ENCODE data around the gene PEAK1.
"Not testable (repeated sequence)": the region's sequence is repeated elsewhere in the genome, so short reads cannot be mapped to it uniquely, and the experiment has no call there.

Gene PEAK1

GRCh38 chr15:77291107-77291506, 128.8 kb downstream of the PEAK1 start:
- Histone ChIP-seq H3K4me1 (ENCODE audit: control insufficient read depth, insufficient read depth, low read length, poor library complexity, severe bottlenecking) (no peaks in the 10 kb centered on the region), H3K27me3 (replicated peaks; ENCODE audit: control insufficient read depth, insufficient read depth, low read length, poor library complexity, severe bottlenecking) (no peaks in the 10 kb centered on the region), H3K9me3 (ENCODE audit: control insufficient read depth, low read length) (no peaks in the 10 kb centered on the region), H3K27ac (ENCODE audit: insufficient read depth, low read length, poor library complexity, severe bottlenecking) (no peak overlapping the region), H3K4me3 (ENCODE audit: insufficient read depth, low read depth, low read length, poor library complexity, severe bottlenecking) (no peak overlapping the region), H3K36me3 (ENCODE audit: control insufficient read depth, insufficient read depth, low read length) (no peaks in the 10 kb centered on the region)
- DNase-seq = no peak

- Histone ChIP-seq H3K4me3 (ENCODE audit: insufficient read depth, low read depth, low read length, poor library complexity, severe bottlenecking) (no peak overlapping the region), H3K27me3 (replicated peaks; ENCODE audit: control insufficient read depth, insufficient read depth, low read length, poor library complexity, severe bottlenecking) (no peaks in the 10 kb centered on the region), H3K4me1 (ENCODE audit: control insufficient read depth, insufficient read depth, low read length, poor library complexity, severe bottlenecking) (no peaks in the 10 kb centered on the region), H3K9me3 (ENCODE audit: control insufficient read depth, low read length) (no peaks in the 10 kb centered on the region), H3K36me3 (ENCODE audit: control insufficient read depth, insufficient read depth, low read length) (no peaks in the 10 kb centered on the region), H3K27ac (ENCODE audit: insufficient read depth, low read length, poor library complexity, severe bottlenecking) (no peak overlapping the region)
- DNase-seq = no peak
Observed at GRCh38 chr15:77287385-77287784, 132.5 kb downstream of the PEAK1 start.

GRCh38 chr15:77285057-77285997, 134.6 kb downstream of the PEAK1 start:
- H3K27ac ChIP-seq (ENCODE audit: insufficient read depth, low read length, poor library complexity, severe bottlenecking) = no peak overlapping the region
- H3K9me3 ChIP-seq (ENCODE audit: control insufficient read depth, low read length) = no peaks in the 10 kb centered on the region
- no peaks in the 10 kb centered on the region for H3K36me3 ChIP-seq (ENCODE audit: control insufficient read depth, insufficient read depth, low read length)
- no peaks in the 10 kb centered on the region for H3K4me1 ChIP-seq (ENCODE audit: control insufficient read depth, insufficient read depth, low read length, poor library complexity, severe bottlenecking)
- DNase-seq = no peak
- H3K27me3 ChIP-seq (replicated peaks; ENCODE audit: control insufficient read depth, insufficient read depth, low read length, poor library complexity, severe bottlenecking) = no peaks in the 10 kb centered on the region
- H3K4me3 ChIP-seq (ENCODE audit: insufficient read depth, low read depth, low read length, poor library complexity, severe bottlenecking) = no peak overlapping the region

- Histone ChIP-seq H3K4me1 (ENCODE audit: control insufficient read depth, insufficient read depth, low read length, poor library complexity, severe bottlenecking) (no peaks in the 10 kb centered on the region), H3K9me3 (ENCODE audit: control insufficient read depth, low read length) (no peaks in the 10 kb centered on the region), H3K36me3 (ENCODE audit: control insufficient read depth, insufficient read depth, low read length) (no peaks in the 10 kb centered on the region), H3K27ac (ENCODE audit: insufficient read depth, low read length, poor library complexity, severe bottlenecking) (no peak overlapping the region), H3K27me3 (replicated peaks; ENCODE audit: control insufficient read depth, insufficient read depth, low read length, poor library complexity, severe bottlenecking) (no peaks in the 10 kb centered on the region), H3K4me3 (ENCODE audit: insufficient read depth, low read depth, low read length, poor library complexity, severe bottlenecking) (no peak overlapping the region)
- no peak for DNase-seq
Observed at GRCh38 chr15:77282333-77282732, 137.6 kb downstream of the PEAK1 start.

GRCh38 chr15:77276943-77277342, 143.0 kb downstream of the PEAK1 start:
- H3K27ac ChIP-seq (ENCODE audit: insufficient read depth, low read length, poor library complexity, severe bottlenecking) = no peak overlapping the region
- no peaks in the 10 kb centered on the region for H3K36me3 ChIP-seq (ENCODE audit: control insufficient read depth, insufficient read depth, low read length)
- no peak for DNase-seq
- H3K27me3 ChIP-seq (replicated peaks; ENCODE audit: control insufficient read depth, insufficient read depth, low read length, poor library complexity, severe bottlenecking) = no peaks in the 10 kb centered on the region
- H3K4me3 ChIP-seq (ENCODE audit: insufficient read depth, low read depth, low read length, poor library complexity, severe bottlenecking) = no peak overlapping the region
- no peaks in the 10 kb centered on the region for H3K9me3 ChIP-seq (ENCODE audit: control insufficient read depth, low read length)
- no peaks in the 10 kb centered on the region for H3K4me1 ChIP-seq (ENCODE audit: control insufficient read depth, insufficient read depth, low read length, poor library complexity, severe bottlenecking)

- no peaks in the 10 kb centered on the region for H3K9me3 ChIP-seq (ENCODE audit: control insufficient read depth, low read length)
- no peak overlapping the region for H3K4me3 ChIP-seq (ENCODE audit: insufficient read depth, low read depth, low read length, poor library complexity, severe bottlenecking)
- H3K27me3 ChIP-seq (replicated peaks; ENCODE audit: control insufficient read depth, insufficient read depth, low read length, poor library complexity, severe bottlenecking) = no peaks in the 10 kb centered on the region
- H3K36me3 ChIP-seq (ENCODE audit: control insufficient read depth, insufficient read depth, low read length) = no peaks in the 10 kb centered on the region
- H3K27ac ChIP-seq (ENCODE audit: insufficient read depth, low read length, poor library complexity, severe bottlenecking) = no peak overlapping the region
- no peaks in the 10 kb centered on the region for H3K4me1 ChIP-seq (ENCODE audit: control insufficient read depth, insufficient read depth, low read length, poor library complexity, severe bottlenecking)
- DNase-seq = no peak
Observed at GRCh38 chr15:77276096-77276495, 143.8 kb downstream of the PEAK1 start.

- not testable (repeated sequence) for H3K4me1 ChIP-seq (ENCODE audit: control insufficient read depth, insufficient read depth, low read length, poor library complexity, severe bottlenecking); H3K4me3 ChIP-seq (ENCODE audit: insufficient read depth, low read depth, low read length, poor library complexity, severe bottlenecking); H3K27ac ChIP-seq (ENCODE audit: insufficient read depth, low read length, poor library complexity, severe bottlenecking); H3K9me3 ChIP-seq (ENCODE audit: control insufficient read depth, low read length); H3K27me3 ChIP-seq (replicated peaks; ENCODE audit: control insufficient read depth, insufficient read depth, low read length, poor library complexity, severe bottlenecking); H3K36me3 ChIP-seq (ENCODE audit: control insufficient read depth, insufficient read depth, low read length); DNase-seq
Observed at GRCh38 chr15:77273136-77273535, 146.8 kb downstream of the PEAK1 start.

GRCh38 chr15:77266708-77267386, 153.1 kb downstream of the PEAK1 start:
- Histone ChIP-seq H3K9me3 (ENCODE audit: control insufficient read depth, low read length) (no peaks in the 10 kb centered on the region), H3K4me3 (ENCODE audit: insufficient read depth, low read depth, low read length, poor library complexity, severe bottlenecking) (no peak overlapping the region), H3K36me3 (ENCODE audit: control insufficient read depth, insufficient read depth, low read length) (no peaks in the 10 kb centered on the region), H3K27me3 (replicated peaks; ENCODE audit: control insufficient read depth, insufficient read depth, low read length, poor library complexity, severe bottlenecking) (no peaks in the 10 kb centered on the region), H3K27ac (ENCODE audit: insufficient read depth, low read length, poor library complexity, severe bottlenecking) (no peak overlapping the region), H3K4me1 (ENCODE audit: control insufficient read depth, insufficient read depth, low read length, poor library complexity, severe bottlenecking) (no peaks in the 10 kb centered on the region)
- DNase-seq = no peak

GRCh38 chr15:77255385-77255784, 164.5 kb downstream of the PEAK1 start:
- Histone ChIP-seq H3K36me3 (ENCODE audit: control insufficient read depth, insufficient read depth, low read length) (no peaks in the 10 kb centered on the region), H3K9me3 (ENCODE audit: control insufficient read depth, low read length) (no peaks in the 10 kb centered on the region), H3K4me3 (ENCODE audit: insufficient read depth, low read depth, low read length, poor library complexity, severe bottlenecking) (no peak overlapping the region), H3K27me3 (replicated peaks; ENCODE audit: control insufficient read depth, insufficient read depth, low read length, poor library complexity, severe bottlenecking) (no peaks in the 10 kb centered on the region), H3K27ac (ENCODE audit: insufficient read depth, low read length, poor library complexity, severe bottlenecking) (no peak overlapping the region), H3K4me1 (ENCODE audit: control insufficient read depth, insufficient read depth, low read length, poor library complexity, severe bottlenecking) (no peaks in the 10 kb centered on the region)
- DNase-seq = no peak

- no peaks in the 10 kb centered on the region for H3K9me3 ChIP-seq (ENCODE audit: control insufficient read depth, low read length)
- no peaks in the 10 kb centered on the region for H3K36me3 ChIP-seq (ENCODE audit: control insufficient read depth, insufficient read depth, low read length)
- no peak overlapping the region for H3K4me3 ChIP-seq (ENCODE audit: insufficient read depth, low read depth, low read length, poor library complexity, severe bottlenecking)
- no peak for DNase-seq
- H3K4me1 ChIP-seq (ENCODE audit: control insufficient read depth, insufficient read depth, low read length, poor library complexity, severe bottlenecking) = no peaks in the 10 kb centered on the region
- no peaks in the 10 kb centered on the region for H3K27me3 ChIP-seq (replicated peaks; ENCODE audit: control insufficient read depth, insufficient read depth, low read length, poor library complexity, severe bottlenecking)
- H3K27ac ChIP-seq (ENCODE audit: insufficient read depth, low read length, poor library complexity, severe bottlenecking) = no peak overlapping the region
Observed at GRCh38 chr15:77251662-77252061, 168.2 kb downstream of the PEAK1 start.
